ENCODE data around the gene TRAPPC6A. TPM values are rescaled to one million over a fixed set of nuclear protein-coding genes. Genes with fewer than 3 reads are reported as not detected.

Gene TRAPPC6A
- total RNA-seq, 2 donors from 2014 or later: 17.5 to 33.5 TPM

DNA sequence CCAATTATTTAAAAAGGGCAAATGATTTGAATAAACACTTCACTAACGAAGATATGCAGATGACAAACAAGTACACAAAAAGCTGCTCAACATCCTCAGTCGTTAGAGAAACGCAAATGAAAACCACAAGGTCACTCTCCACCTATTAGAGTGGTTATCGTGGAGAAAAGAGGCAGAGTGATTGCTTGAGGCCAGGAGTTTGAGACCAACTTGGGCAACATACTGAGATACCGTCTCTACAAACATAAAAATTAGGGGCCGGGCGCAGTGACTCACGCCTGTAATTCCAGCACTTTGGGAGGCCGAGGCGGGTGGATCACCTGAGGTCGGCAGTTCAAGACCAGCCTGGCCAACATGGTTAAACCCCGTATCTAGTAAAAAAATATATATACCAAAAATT is 27.8 kb upstream of the TRAPPC6A start:
- Mint-ChIP-seq H3K4me3 (no peak overlapping the region), H3K4me1 (ENCODE audit: low read depth in 2 of 2) (peaks cover 0 to 5% of the 10 kb centered on the region in 2 donors), H3K36me3 (no peaks in the 10 kb centered on the region), H3K27ac (no peak overlapping the region), H3K27me3 (no peaks in the 10 kb centered on the region), H3K9me3 (no peaks in the 10 kb centered on the region)
- ATAC-seq (no peak), DNase-seq (ENCODE audit: low spot score) (no peak)

DNA sequence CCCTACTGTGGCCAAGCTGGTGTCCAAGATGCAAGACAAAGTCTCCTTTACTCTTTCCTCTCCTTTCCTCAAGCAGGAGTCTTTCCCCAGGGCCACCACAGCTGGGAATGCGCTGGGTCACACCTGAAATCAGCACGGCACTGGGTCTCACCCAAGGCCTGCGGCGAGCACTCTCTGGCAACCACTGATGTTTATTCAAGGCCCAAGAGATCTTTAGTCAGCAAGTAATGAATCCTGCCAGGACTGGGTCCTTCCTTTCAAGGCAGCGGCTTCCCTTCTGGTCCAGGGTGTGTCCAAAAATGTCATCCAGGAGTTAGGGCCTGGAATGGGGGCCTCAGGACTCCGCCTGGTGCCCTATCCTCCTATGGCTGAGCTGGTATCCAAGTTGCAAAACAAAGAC is 24.6 kb upstream of the TRAPPC6A start:
- ATAC-seq: no peak
- no peak for DNase-seq (ENCODE audit: low spot score)
- Mint-ChIP-seq H3K36me3 (no peaks in the 10 kb centered on the region), H3K9me3 (no peaks in the 10 kb centered on the region), H3K27ac (no peak overlapping the region), H3K4me3 (no peak overlapping the region), H3K4me1 (ENCODE audit: low read depth in 2 of 2) (no peaks in the 10 kb centered on the region), H3K27me3 (no peaks in the 10 kb centered on the region)

DNA sequence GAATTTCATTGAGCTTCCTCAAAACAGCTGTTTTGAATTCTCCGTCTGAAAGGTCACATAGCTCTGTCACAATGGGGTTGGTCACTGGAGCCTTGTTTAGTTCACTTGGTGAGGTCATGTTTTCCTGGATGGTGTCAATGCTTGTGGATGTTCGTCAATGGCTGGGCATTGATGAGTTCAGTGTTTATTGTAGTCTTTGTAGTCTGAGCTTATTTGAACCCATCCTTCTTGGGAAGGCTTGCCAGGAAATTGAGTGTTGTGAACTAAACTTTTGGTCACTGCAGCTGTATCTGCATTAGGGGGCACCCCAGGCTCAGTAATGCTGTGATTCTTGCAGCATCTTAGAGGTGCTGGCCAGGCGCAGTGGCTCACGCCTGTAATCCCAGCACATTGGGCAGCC is 22.5 kb upstream of the TRAPPC6A start:
- DNase-seq (ENCODE audit: low spot score): no peak
- Mint-ChIP-seq H3K36me3 (no peaks in the 10 kb centered on the region), H3K4me1 (ENCODE audit: low read depth in 2 of 2) (no peaks in the 10 kb centered on the region), H3K4me3 (no peak overlapping the region), H3K27me3 (no peaks in the 10 kb centered on the region), H3K27ac (no peak overlapping the region), H3K9me3 (no peaks in the 10 kb centered on the region)
- ATAC-seq: no peak

DNA sequence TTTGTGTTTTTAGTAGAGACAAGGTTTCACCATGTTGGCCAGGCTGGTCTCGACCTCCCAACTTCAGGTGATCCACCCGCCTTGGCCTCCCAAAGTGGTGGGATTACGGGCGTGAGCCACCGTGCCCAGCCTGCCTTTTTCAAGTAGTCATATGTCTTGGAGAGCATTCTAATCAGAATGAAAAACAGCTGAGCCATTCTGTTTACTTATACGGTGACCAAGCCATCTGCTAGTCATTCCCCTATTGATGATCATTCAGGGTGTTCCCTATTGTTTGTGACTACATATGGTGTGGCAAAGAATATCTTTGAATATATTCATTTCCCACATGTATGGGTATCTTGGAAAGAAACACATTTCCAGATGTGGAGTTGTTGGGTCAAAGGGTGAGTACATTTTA is 17.7 kb upstream of the TRAPPC6A start:
- DNase-seq (ENCODE audit: low spot score) (no peak), ATAC-seq (no peak)
- no peak overlapping the region for H3K4me3 Mint-ChIP-seq
- H3K4me1 Mint-ChIP-seq (ENCODE audit: low read depth in 2 of 2): no peaks in the 10 kb centered on the region
- H3K27ac Mint-ChIP-seq: no peak overlapping the region
- no peaks in the 10 kb centered on the region for H3K9me3 Mint-ChIP-seq
- no peaks in the 10 kb centered on the region for H3K27me3 Mint-ChIP-seq
- no peaks in the 10 kb centered on the region for H3K36me3 Mint-ChIP-seq

DNA sequence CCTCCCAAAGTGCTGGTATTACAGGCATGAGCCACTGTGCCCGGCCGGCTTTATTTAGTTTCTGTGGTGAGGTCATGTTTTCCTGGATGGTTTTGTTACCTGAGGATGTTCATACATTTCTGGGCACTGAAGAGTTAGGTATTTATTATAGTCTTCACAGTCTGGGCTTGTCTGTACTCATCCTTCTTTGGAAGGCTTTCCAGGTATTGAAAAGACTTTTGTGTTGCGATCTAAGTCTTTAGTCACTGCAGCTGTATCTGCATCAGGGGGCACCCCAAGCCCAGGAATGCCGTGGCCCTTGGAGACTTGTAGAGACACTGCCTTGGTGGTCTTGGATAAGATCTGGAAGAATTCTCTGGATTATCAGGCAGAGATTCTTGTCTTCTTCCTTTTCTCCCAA is 13.3 kb upstream of the TRAPPC6A start:
- Mint-ChIP-seq H3K36me3 (no peaks in the 10 kb centered on the region), H3K9me3 (no peaks in the 10 kb centered on the region), H3K27ac (no peak overlapping the region), H3K4me3 (no peak overlapping the region), H3K27me3 (no peaks in the 10 kb centered on the region), H3K4me1 (ENCODE audit: low read depth in 2 of 2) (no peaks in the 10 kb centered on the region)
- no peak for DNase-seq (ENCODE audit: low spot score)
- no peak for ATAC-seq

DNA sequence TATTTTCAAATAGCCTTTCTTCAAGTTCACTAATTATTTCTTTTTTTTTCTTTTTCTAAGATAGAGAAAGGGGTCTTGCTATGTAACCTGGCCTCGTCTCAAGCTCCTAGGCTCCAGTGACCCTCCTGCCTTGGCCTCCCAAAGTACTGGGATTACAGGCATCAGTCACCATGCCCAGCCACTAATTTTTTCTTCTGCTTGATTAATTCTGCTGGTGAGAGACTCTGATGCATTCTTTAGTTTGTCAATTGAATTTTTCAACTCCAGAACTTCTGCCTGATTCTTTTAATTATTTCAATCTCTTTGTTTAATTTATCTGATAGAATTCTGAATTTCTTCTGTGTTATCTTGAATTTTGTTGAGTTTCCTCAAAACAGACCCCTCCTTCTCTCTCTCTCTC is 11.9 kb upstream of the TRAPPC6A start:
- H3K4me1 Mint-ChIP-seq (ENCODE audit: low read depth in 2 of 2): peaks cover 0 to under 1% of the 10 kb centered on the region in 2 donors
- no peaks in the 10 kb centered on the region for H3K36me3 Mint-ChIP-seq
- H3K9me3 Mint-ChIP-seq: no peaks in the 10 kb centered on the region
- no peak for DNase-seq (ENCODE audit: low spot score)
- no peak overlapping the region for H3K4me3 Mint-ChIP-seq
- no peaks in the 10 kb centered on the region for H3K27me3 Mint-ChIP-seq
- ATAC-seq: no peak
- no peak overlapping the region for H3K27ac Mint-ChIP-seq

DNA sequence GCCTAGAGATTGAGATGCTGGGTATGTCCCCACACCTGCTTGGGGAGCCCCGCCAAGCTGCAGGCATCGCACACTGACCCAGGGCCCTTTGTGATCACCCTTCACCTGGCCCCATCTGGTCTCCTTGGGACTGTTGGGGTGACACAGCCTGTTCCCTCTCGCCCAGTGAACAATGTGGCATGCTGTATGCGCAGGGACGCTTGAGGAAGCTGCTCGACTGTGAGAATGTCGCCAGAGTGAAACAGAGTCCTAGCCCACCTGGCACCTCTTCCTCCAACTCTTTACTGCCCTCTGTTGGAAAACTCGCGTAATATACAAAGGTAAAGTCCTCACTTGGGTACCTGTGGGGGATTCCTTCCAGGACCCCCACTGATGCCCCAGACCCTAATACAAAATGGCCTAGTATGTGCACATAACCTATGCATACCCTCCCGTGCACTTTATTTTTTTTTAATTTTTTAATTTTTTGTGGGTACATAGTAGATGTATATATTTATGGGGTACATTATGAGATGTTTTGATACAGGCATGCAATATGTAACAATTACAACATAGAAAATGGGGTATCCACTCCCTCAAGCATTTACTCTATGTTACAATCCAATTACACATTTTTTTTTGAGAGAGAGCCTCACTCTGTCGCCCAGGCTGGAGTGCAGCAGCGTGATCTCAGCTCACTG is 9.5 kb upstream of the TRAPPC6A start:
- ATAC-seq (peak; percentile 52 to 70), DNase-seq (ENCODE audit: low spot score) (no peak)
- no peak overlapping the region for H3K27ac Mint-ChIP-seq
- no peaks in the 10 kb centered on the region for H3K27me3 Mint-ChIP-seq
- H3K9me3 Mint-ChIP-seq: no peaks in the 10 kb centered on the region
- no peaks in the 10 kb centered on the region for H3K36me3 Mint-ChIP-seq
- no peak overlapping the region for H3K4me3 Mint-ChIP-seq
- H3K4me1 Mint-ChIP-seq (ENCODE audit: low read depth in 2 of 2): peaks cover 4 to 10% of the 10 kb centered on the region in 2 donors

DNA sequence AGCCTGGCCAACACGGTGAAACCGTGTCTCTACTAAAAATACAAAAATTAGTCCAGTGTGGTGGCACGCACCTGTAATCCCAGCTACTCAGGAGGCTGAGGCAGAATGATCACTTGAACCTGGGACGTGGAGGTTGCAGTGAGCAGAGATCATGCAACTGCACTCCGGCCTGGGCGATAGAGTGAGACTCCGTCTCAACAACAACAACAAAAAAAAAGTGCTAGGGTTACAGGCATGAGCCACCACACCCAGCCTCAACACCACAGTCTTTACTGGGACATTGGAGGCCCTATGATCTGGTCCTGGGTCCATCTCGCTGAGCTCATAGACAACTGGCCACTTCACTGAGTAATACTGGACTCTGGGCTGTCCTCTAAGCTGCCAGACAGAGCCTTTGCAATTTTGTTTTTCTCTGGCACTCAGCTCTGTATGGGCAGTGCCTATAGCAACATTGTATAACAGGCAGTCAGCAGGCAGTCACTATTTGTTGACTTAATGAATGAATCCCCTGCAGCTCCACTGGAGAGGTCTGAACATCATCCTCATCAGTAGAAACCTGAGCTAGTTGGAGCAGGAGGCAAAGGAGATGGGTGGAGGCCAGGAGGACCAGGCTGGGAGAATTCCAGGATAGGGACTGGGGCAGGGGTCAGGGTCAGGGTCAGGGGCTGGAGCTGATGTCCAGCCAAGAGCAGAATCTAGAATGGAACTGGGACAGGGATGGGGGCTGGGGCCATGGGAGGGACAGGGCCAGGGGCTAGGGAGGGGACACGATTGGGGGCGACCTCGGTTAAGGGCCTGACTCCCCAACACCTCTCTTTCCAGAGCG is 8.7 kb upstream of the TRAPPC6A start:
- Mint-ChIP-seq H3K27me3 (no peaks in the 10 kb centered on the region), H3K36me3 (no peaks in the 10 kb centered on the region), H3K4me1 (ENCODE audit: low read depth in 2 of 2) (peaks cover 5 to 11% of the 10 kb centered on the region in 2 donors), H3K4me3 (no peak overlapping the region), H3K9me3 (no peaks in the 10 kb centered on the region), H3K27ac (no peak overlapping the region)
- no peak for DNase-seq (ENCODE audit: low spot score)
- ATAC-seq: peak in 1 of 2 donors; percentile 36

DNA sequence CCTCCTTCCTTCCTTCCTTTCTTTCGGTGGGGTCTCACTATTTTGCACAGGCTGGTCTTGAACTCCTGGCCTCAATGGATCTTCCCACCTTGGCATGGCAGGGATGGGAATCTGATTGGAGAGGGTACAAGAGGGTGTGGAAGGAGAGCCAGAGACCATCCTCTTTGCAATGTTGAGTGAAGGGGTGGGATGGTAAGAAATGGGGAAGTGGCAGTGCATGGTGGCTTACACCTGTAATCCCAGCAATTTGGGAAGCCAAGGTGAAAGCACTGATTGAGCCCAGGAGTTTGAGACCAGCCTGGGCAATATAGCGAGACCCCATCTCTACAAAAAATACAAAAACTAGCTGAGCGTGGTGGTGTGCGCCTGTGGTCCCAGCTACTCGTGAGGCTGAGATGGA is 6.1 kb upstream of the TRAPPC6A start:
- peaks cover 18 to 20% of the 10 kb centered on the region in 2 donors for H3K4me1 Mint-ChIP-seq (ENCODE audit: low read depth in 2 of 2)
- no peak overlapping the region for H3K27ac Mint-ChIP-seq
- no peaks in the 10 kb centered on the region for H3K36me3 Mint-ChIP-seq
- no peak overlapping the region for H3K4me3 Mint-ChIP-seq
- DNase-seq (ENCODE audit: low spot score) (no peak), ATAC-seq (no peak)
- H3K27me3 Mint-ChIP-seq: no peaks in the 10 kb centered on the region
- H3K9me3 Mint-ChIP-seq: no peaks in the 10 kb centered on the region

DNA sequence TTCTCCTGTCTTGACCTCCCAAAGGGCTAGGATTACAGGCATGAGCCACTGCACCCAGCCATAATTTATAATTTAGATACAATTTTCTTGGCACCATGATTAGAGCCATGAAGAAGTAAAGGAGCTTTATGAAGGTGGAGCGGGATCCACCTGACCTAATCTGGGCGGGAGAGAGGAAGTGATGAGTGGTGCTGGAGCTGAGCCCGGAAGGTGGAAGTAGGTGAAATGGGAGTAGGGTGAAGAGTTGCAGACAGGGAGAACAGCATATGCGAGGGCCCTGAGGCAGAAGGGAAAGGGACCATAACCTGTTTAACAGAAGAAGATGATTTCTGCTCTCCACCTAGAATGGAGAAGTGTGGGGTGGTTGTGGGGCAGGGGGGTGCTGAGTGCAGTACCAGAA is 4.7 kb upstream of the TRAPPC6A start:
- H3K27ac Mint-ChIP-seq: peak overlapping the region in 1 of 2 donors; percentile 16

DNA sequence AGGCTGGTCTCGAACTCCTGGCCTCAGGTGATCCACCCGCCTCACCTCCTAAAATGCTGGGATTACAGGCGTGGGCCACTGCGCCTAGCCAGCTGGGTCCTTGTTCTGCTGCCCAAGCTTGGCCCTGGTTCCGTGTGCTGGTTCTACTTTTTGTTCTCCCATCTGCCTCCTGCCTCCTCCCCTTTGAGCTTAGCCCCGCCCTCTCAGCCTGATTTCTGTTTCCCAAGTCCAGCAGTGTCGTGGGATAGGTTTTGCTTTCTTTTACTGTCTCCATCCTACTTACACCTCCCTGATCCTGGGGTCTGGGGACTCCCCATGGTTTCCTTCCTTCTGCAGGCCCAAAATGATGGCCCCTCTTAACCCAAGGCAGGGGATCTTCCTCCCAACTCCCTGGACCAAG is 2.9 kb upstream of the TRAPPC6A start:
- Mint-ChIP-seq H3K4me1 (ENCODE audit: low read depth in 2 of 2) (peaks cover 18 to 20% of the 10 kb centered on the region in 2 donors), H3K4me3 (peak overlapping the region; percentile 82), H3K27me3 (no peaks in the 10 kb centered on the region), H3K9me3 (no peaks in the 10 kb centered on the region), H3K27ac (peak overlapping the region; percentile 65 to 82), H3K36me3 (no peaks in the 10 kb centered on the region)
- no peak for DNase-seq (ENCODE audit: low spot score)
- no peak for ATAC-seq

More for the DNA sequence above, 4.7 kb upstream of the TRAPPC6A start:
- H3K36me3 Mint-ChIP-seq: no peaks in the 10 kb centered on the region
- DNase-seq (ENCODE audit: low spot score) (no peak), ATAC-seq (no peak)
- H3K27me3 Mint-ChIP-seq: no peaks in the 10 kb centered on the region
- no peak overlapping the region for H3K4me3 Mint-ChIP-seq
- H3K4me1 Mint-ChIP-seq (ENCODE audit: low read depth in 2 of 2): peaks cover 18 to 20% of the 10 kb centered on the region in 2 donors
- H3K9me3 Mint-ChIP-seq: no peaks in the 10 kb centered on the region

DNA sequence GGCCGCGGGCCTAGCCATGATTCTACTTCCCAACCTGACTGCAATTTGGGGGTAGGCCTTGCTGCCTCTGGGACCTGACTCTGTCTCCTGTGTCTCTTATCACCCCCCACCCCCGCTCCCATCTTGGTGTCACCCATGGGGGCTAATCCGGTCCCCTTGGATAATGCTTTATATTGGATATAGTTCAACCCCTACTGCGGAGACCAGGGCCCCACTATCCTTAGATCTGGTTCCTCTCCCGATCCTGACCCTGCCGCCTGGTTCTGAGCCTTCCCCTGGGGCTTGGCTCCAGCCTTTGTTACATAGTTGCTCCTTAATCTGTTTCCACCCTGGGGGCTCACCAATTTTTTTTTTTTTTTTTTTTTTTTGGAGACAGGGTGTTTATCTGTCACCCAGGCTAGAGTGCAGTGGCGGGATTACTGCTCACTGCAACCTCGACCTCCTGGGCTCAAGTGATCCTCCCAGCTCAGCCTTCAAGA is 1.9 kb upstream of the TRAPPC6A start:
- H3K4me1 Mint-ChIP-seq (ENCODE audit: low read depth in 2 of 2): peaks cover 24 to 26% of the 10 kb centered on the region in 2 donors
- peak overlapping the region; percentile 82 for H3K4me3 Mint-ChIP-seq
- H3K36me3 Mint-ChIP-seq: no peaks in the 10 kb centered on the region
- no peaks in the 10 kb centered on the region for H3K27me3 Mint-ChIP-seq
- peak overlapping the region; percentile 65 to 82 for H3K27ac Mint-ChIP-seq
- ATAC-seq: no peak
- no peak for DNase-seq (ENCODE audit: low spot score)
- H3K9me3 Mint-ChIP-seq: no peaks in the 10 kb centered on the region

DNA sequence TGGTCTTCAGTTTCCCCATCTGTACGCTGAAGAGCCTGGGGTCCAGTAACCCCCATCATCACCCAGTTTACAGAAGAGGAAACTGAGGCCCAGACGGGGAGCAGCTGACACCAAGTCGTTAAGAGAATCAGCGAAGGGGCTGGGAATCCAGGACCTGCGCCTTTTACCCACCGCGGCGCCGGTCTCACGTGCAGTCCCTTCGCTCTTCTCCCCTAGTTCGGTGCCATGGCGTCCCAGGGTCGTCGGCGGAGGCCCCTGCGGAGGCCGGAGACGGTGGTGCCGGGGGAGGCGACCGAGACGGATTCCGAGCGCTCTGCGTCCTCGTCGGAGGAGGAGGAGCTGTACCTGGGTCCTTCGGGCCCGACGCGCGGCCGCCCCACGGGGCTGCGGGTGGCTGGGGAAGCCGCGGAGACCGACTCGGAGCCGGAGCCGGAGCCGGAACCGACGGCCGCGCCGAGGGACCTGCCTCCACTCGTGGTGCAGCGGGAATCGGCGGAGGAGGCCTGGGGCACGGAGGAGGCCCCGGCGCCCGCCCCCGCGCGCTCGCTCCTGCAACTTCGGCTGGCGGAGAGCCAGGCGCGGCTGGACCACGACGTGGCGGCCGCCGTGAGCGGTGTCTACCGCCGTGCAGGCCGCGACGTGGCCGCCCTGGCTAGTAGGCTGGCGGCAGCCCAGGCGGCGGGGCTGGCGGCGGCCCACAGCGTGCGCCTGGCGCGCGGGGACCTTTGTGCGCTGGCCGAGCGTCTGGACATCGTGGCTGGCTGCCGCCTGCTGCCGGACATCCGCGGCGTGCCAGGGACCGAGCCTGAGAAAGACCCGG is 1.2 kb upstream of the TRAPPC6A start:
- H3K4me1 Mint-ChIP-seq (ENCODE audit: low read depth in 2 of 2): peaks cover 24% of the 10 kb centered on the region in 2 donors
- H3K36me3 Mint-ChIP-seq: no peaks in the 10 kb centered on the region

More for the DNA sequence above, 1.2 kb upstream of the TRAPPC6A start:
- Mint-ChIP-seq H3K27me3 (no peaks in the 10 kb centered on the region), H3K27ac (peak overlapping the region; percentile 90), H3K4me3 (peak overlapping the region; percentile 95), H3K9me3 (no peaks in the 10 kb centered on the region)
- ATAC-seq: no peak
- no peak for DNase-seq (ENCODE audit: low spot score)
